ENCODE results near the gene ATG16L2. TPM values are rescaled to one million over a fixed set of nuclear protein-coding genes. Genes with fewer than 3 reads are reported as not detected.

Gene ATG16L2
- total RNA-seq, 1 experiment from 2014 or later, result 17.3 TPM

- Histone ChIP-seq H3K14ac (ENCODE audit: insufficient read depth, low read length) (no peak overlapping the region), H4K20me1 (ENCODE audit: control insufficient read depth, insufficient read depth, insufficient read length) (no peaks in the 10 kb centered on the region), H2AFZ (ENCODE audit: low read length) (no peak overlapping the region), H2BK20ac (ENCODE audit: low read depth, low read length, poor library complexity, severe bottlenecking) (no peak overlapping the region), H2BK12ac (ENCODE audit: insufficient read length, low read depth, low read length) (no peak overlapping the region), H4K91ac (ENCODE audit: insufficient read length, low read depth, low read length) (no peak overlapping the region), H3K4ac (ENCODE audit: low read depth, low read length) (no peak overlapping the region), H3K79me2 (ENCODE audit: insufficient read depth, low read length) (no peaks in the 10 kb centered on the region), H3K18ac (ENCODE audit: insufficient read length, low read depth, low read length) (no peak overlapping the region), H3K79me1 (ENCODE audit: insufficient read depth, low read depth, low read length, poor library complexity, severe bottlenecking) (no peaks in the 10 kb centered on the region), H2BK5ac (ENCODE audit: insufficient read length, low read length) (no peak overlapping the region), H3K27me3 (ENCODE audit: insufficient read depth, low read length) (no peaks in the 10 kb centered on the region), H3K27ac (ENCODE audit: insufficient read length, low read depth, low read length) (no peak overlapping the region), H4K5ac (ENCODE audit: insufficient read length, low read depth, low read length) (no peak overlapping the region), H3K9ac (ENCODE audit: extremely low read depth, insufficient read length, low read length) (no peak overlapping the region), H2BK120ac (ENCODE audit: low read depth, low read length, poor library complexity, severe bottlenecking) (no peak overlapping the region), H2BK15ac (ENCODE audit: low read depth, low read length) (no peak overlapping the region), H3K56ac (ENCODE audit: insufficient read length, low read depth, low read length) (no peak overlapping the region), H2AK5ac (ENCODE audit: insufficient read length, low read length) (no peak overlapping the region), H3K23me2 (ENCODE audit: insufficient read length, low read depth, low read length, poor library complexity, severe bottlenecking) (no peaks in the 10 kb centered on the region), H3T11ph (ENCODE audit: low read length) (no peak overlapping the region), H3K23ac (ENCODE audit: insufficient read length, low read depth, low read length) (no peak overlapping the region), H3K4me2 (ENCODE audit: insufficient read depth, insufficient read length, low read length) (no peak overlapping the region), H3K4me1 (ENCODE audit: insufficient read depth, low read length) (no peaks in the 10 kb centered on the region), H4K8ac (replicated peaks; ENCODE audit: insufficient read length, low read depth, low read length) (no peak overlapping the region), H3K9me3 (ENCODE audit: control insufficient read depth, low read depth, low read length) (no peaks in the 10 kb centered on the region)
- Mint-ChIP-seq H3K27me3 (ENCODE audit: low read depth) (no peaks in the 10 kb centered on the region), H3K4me3 (no peak overlapping the region), H3K27ac (no peak overlapping the region; a peak in 1 of 7 replicates), H3K9me3 (no peaks in the 10 kb centered on the region), H3K4me1 (peaks cover 11 to 13% of the 10 kb centered on the region in 2 experiments), H3K36me3 (ENCODE audit: insufficient read depth in 1 of 3, low read depth in 3 of 3) (peaks cover 0 to 4% (median 0%) of the 10 kb centered on the region in 3 experiments; a peak in 3 of 7 replicates)
- no peak for DNase-seq
- TF ChIP-seq CTCF (conservative IDR thresholded peaks at IDR 0.05), result no peak
- WGBS (ENCODE audit: extremely low coverage, insufficient read length, low lambda C conversion rate), result no CpG with 5 or more reads among the region's 5 CpGs
These were observed 50.8 kb downstream of the ATG16L2 start for GRCh38 chr11:72864702-72865655.
